Upper lobe of left lung (tissue), 6 donors: Measurements from ENCODE around the gene CDH11. TPM values are rescaled to one million over a fixed set of nuclear protein-coding genes. Genes with fewer than 3 reads are reported as not detected.

Experiments
- ATAC-seq, 2 donors: fragments of 200-7000 bp; cut with Tn5 transposase; one replicate each; pipeline ENCODE4 v1.9.1; 2022; ENCODE audit warnings: mild to moderate bottlenecking in 2 of 2, moderate library complexity in 2 of 2; ENCODE audit not compliant: low FRiP score in 2 of 2
- DNase-seq, 2 donors: peaks; one replicate each; pipeline ENCODE4 v3.0.0-alpha.2; 2019 to 2020
- H3K27ac ChIP-seq, 4 donors: fragments of 200-600 bp; sonication (generic); one replicate each; pipeline ENCODE4 v1.5.1; 2016 to 2019
- H3K27me3 ChIP-seq, 4 donors: fragments of 200-600 bp; sonication (generic); one replicate each; pipeline ENCODE4 v1.5.1; 2017 to 2019
- H3K36me3 ChIP-seq, 4 donors: fragments of 200-600 bp; sonication (generic); one replicate each; pipeline ENCODE4 v1.5.1; 2016 to 2019
- H3K4me1 ChIP-seq, 4 donors: fragments of 200-600 bp; sonication (generic); one replicate each; pipeline ENCODE4 v1.5.1; 2018 to 2019
- H3K4me3 ChIP-seq, 4 donors: fragments of 200-600 bp; sonication (generic); one replicate each; pipeline ENCODE4 v1.5.1; 2017 to 2019; ENCODE audit warnings: mild to moderate bottlenecking in 2 of 4, moderate library complexity in 1 of 4
- H3K9me3 ChIP-seq, 4 donors: fragments of 200-600 bp; sonication (generic); one replicate each; pipeline ENCODE4 v1.5.1; 2018 to 2019
- EP300 ChIP-seq, 4 donors: sonication (generic); formaldehyde crosslinking; IDR thresholded peaks; one replicate each; pipeline ENCODE4 v1.5.1; 2017; ENCODE audit warnings: antibody characterized with exemption in 4 of 4, control low read depth in 2 of 4
- POLR2A ChIP-seq, 4 donors: fragments of 450-650 bp; IDR thresholded peaks; one replicate each; pipeline ENCODE4 v1.5.1; 2016 to 2017; ENCODE audit warnings: antibody characterized with exemption in 4 of 4, mild to moderate bottlenecking in 2 of 4
- POLR2AphosphoS5 ChIP-seq, 2 donors: sonication (generic); formaldehyde crosslinking; IDR thresholded peaks; one replicate each; pipeline ENCODE4 v1.5.1; 2017; ENCODE audit warnings: antibody characterized with exemption in 2 of 2
- WGBS, 2 donors: methylation state at CpG; one replicate each; pipeline ENCODE4 v1.1.5; 2017 to 2018; 5-methylcytosine and 5-hydroxymethylcytosine counted together
- total RNA-seq, 6 donors: library from RNA; depleted of rRNA in 4 of 6; stranded (reverse); fragments of >200 nt in 4 of 6; gene quantifications; one replicate each; pipeline versions ENCODE4 v1.1.0 to v1.2.1, GENCODE V29; 2016 to 2021
- TF ChIP-seq, protein P1 (sequence below), 6 experiments: fragments of 450-650 bp in 4 of 6; fragments of 200-600 bp in 2 of 6; sonication (generic) in 2 of 6; IDR thresholded peaks; one replicate each; pipeline ENCODE4 v1.5.1; 2016 to 2019; ENCODE audit warnings: antibody characterized with exemption in 6 of 6
- donor health status: DM: no; HTN: no; CAD: no; lungs with moderate emphysema.
- donor health status: DM: no; HTN: yes; CAD: no; lungs with severe emphysema.

Gene CDH11
- total RNA-seq, 6 donors from 2014 or later, result 20.9 to 164 (median 74.2) TPM

DNA sequence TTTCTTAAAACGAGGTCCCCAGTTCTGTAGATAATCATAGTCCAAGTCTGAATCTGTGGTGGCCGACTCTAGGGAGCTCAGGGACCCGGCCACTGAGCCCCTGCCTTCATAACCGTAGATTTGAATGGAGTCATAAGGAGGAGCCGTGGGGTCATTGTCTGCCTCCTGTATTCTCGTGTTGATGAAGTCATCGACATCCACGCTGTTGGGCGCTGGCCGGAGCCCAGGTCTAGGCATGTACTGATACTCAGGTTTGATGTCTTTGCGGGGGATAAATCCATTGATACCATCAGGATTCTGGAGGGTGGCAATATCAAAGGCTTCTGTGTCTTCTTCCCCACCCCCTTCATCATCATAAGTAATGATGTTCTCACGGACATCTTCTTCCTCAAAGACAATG lies 174.2 kb downstream of the CDH11 start:
- Histone ChIP-seq H3K4me1 (no peaks in the 10 kb centered on the region), H3K36me3 (no peaks in the 10 kb centered on the region), H3K9me3 (no peaks in the 10 kb centered on the region), H3K4me3 (no peak overlapping the region), H3K27ac (no peak overlapping the region), H3K27me3 (no peaks in the 10 kb centered on the region)
- no peak for ATAC-seq
- peak in 1 of 2 donors; percentile 19 for DNase-seq
- no peak for TF ChIP-seq EP300 (IDR thresholded peaks at IDR 0.05)
- TF ChIP-seq, protein P1, sequence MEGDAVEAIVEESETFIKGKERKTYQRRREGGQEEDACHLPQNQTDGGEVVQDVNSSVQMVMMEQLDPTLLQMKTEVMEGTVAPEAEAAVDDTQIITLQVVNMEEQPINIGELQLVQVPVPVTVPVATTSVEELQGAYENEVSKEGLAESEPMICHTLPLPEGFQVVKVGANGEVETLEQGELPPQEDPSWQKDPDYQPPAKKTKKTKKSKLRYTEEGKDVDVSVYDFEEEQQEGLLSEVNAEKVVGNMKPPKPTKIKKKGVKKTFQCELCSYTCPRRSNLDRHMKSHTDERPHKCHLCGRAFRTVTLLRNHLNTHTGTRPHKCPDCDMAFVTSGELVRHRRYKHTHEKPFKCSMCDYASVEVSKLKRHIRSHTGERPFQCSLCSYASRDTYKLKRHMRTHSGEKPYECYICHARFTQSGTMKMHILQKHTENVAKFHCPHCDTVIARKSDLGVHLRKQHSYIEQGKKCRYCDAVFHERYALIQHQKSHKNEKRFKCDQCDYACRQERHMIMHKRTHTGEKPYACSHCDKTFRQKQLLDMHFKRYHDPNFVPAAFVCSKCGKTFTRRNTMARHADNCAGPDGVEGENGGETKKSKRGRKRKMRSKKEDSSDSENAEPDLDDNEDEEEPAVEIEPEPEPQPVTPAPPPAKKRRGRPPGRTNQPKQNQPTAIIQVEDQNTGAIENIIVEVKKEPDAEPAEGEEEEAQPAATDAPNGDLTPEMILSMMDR (IDR thresholded peaks at IDR 0.05), result no peak
- no peak for TF ChIP-seq POLR2AphosphoS5 (IDR thresholded peaks at IDR 0.05)
- no peak for TF ChIP-seq POLR2A (IDR thresholded peaks at IDR 0.05)
- 83 to 84% methylated on average over 12 of the region's 12 CpGs for WGBS, 2 donors

DNA sequence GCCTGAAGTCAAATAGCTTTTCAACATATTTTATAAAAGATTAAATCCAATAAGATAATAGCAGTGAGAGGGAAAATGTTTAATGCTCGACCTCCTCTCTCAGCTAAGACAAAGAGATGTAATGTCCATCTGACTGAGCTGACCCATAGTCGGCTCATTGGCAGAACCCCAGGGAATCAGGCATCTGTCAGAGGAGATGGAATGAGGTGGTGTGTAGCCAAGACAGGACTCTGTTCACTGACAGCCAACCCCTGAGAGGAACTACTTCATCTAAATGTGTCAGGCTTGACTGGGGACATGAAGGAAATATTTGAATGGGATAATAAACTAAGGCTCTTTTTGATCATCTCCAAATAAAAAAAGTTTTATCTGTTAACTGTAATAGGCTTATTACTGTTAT lies 188.0 kb downstream of the CDH11 start:
- TF ChIP-seq POLR2A (IDR thresholded peaks at IDR 0.05) (no peak), POLR2AphosphoS5 (IDR thresholded peaks at IDR 0.05) (no peak), EP300 (IDR thresholded peaks at IDR 0.05) (no peak)
- H3K4me1 ChIP-seq, result no peaks in the 10 kb centered on the region
- DNase-seq, result no peak
- H3K9me3 ChIP-seq, result no peaks in the 10 kb centered on the region
- no peak for ATAC-seq
- H3K27ac ChIP-seq, result no peak overlapping the region
- 37 to 54% methylated on average over 2 of the region's 2 CpGs for WGBS, 2 donors
- H3K27me3 ChIP-seq, result no peaks in the 10 kb centered on the region
- H3K4me3 ChIP-seq, result no peak overlapping the region
- H3K36me3 ChIP-seq, result no peaks in the 10 kb centered on the region

DNA sequence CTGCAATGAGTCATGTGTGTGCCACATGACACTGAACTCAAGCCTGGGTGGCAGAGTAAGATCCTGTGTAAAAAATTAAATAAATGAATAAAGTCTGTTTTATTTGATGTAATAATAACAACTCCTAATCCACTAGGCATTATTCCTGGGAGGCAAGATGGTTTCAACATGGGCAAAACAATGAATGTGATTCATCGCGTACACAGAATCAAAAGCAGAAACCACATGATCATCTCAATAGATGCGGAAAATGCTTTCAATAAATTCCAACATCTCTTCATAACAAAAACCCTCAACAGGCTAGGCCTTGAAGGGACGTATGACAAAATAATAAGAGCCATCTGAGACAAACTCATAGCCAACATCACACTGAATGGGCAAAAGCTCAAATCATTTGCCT lies 195.4 kb downstream of the CDH11 start:
- 67 to 81% methylated on average over 4 of the region's 4 CpGs for WGBS, 2 donors
- H3K27ac ChIP-seq, result no peak overlapping the region

DNA sequence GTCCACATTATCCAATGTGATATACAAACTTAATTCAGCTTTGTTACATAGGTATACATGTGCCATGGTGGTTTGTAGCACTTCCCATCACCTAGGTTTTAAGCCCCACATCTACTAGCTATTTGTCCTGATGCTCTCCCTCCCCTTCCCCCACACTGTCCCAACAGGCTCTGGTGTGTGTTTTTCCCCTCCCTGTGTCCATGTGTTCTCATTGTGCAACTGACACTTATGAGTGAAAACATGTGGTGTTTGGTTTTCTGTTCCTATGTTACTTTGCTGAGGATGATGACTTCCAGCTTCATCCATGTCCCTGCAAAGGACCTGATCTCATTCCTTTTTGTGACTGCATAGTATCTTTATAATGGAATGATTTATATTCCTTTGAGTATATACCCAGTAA lies 196.7 kb downstream of the CDH11 start:
- DNase-seq (no peak), ATAC-seq (no peak)
- Histone ChIP-seq H3K4me1 (no peaks in the 10 kb centered on the region), H3K27ac (no peak overlapping the region), H3K4me3 (no peak overlapping the region), H3K9me3 (peaks cover 0 to 14% (median 0%) of the 10 kb centered on the region in 4 donors), H3K27me3 (no peaks in the 10 kb centered on the region), H3K36me3 (no peaks in the 10 kb centered on the region)
- no peak for TF ChIP-seq EP300 (IDR thresholded peaks at IDR 0.05)
- TF ChIP-seq, protein P1 (IDR thresholded peaks at IDR 0.05), result no peak
- TF ChIP-seq POLR2AphosphoS5 (IDR thresholded peaks at IDR 0.05), result peak; percentile 25 to 45
- TF ChIP-seq POLR2A (IDR thresholded peaks at IDR 0.05), result no peak

More for the DNA sequence above, 195.4 kb downstream of the CDH11 start:
- Histone ChIP-seq H3K36me3 (no peaks in the 10 kb centered on the region), H3K27me3 (no peaks in the 10 kb centered on the region), H3K4me1 (no peaks in the 10 kb centered on the region), H3K4me3 (no peak overlapping the region), H3K9me3 (peaks cover 0 to 14% (median 0%) of the 10 kb centered on the region in 4 donors)
- ATAC-seq, result no peak
- no peak for DNase-seq
- TF ChIP-seq EP300 (IDR thresholded peaks at IDR 0.05) (no peak), POLR2AphosphoS5 (IDR thresholded peaks at IDR 0.05) (no peak), POLR2A (IDR thresholded peaks at IDR 0.05) (no peak)
- TF ChIP-seq, protein P1 (IDR thresholded peaks at IDR 0.05), result no peak

DNA sequence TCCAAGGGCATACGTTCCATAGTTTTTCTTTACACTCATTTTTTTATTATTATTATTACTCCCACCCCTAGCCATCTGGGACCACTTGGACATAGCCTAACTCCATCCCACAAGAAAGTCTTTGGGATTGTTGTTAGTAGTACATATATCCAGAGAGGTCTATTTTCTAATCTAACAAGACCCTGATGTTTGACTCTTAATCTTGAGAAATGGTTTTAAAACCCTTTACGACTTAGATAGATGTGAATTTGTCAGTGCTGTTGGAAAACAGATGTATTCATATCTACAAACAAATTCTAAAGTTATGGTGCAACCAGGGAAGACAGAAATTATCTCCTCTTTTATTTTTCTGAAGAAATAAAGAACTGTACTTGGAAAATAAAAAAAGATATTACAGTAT lies 197.8 kb downstream of the CDH11 start:
- no peaks in the 10 kb centered on the region for H3K4me1 ChIP-seq
- 85 to 90% methylated on average over 2 of the region's 2 CpGs for WGBS, 2 donors
- ATAC-seq (no peak), DNase-seq (no peak)
- H3K27me3 ChIP-seq, result no peaks in the 10 kb centered on the region
- TF ChIP-seq POLR2A (IDR thresholded peaks at IDR 0.05), result no peak
- no peak for TF ChIP-seq EP300 (IDR thresholded peaks at IDR 0.05)
- TF ChIP-seq POLR2AphosphoS5 (IDR thresholded peaks at IDR 0.05), result no peak
- TF ChIP-seq, protein P1 (IDR thresholded peaks at IDR 0.05), result no peak
- peaks cover 0 to 14% (median 0%) of the 10 kb centered on the region in 4 donors for H3K9me3 ChIP-seq
- H3K27ac ChIP-seq, result no peak overlapping the region
- no peak overlapping the region for H3K4me3 ChIP-seq
- no peaks in the 10 kb centered on the region for H3K36me3 ChIP-seq
